Ovary (tissue), 9 donors: ENCODE measurements around the gene CPA5. TPM values are rescaled to one million over a fixed set of nuclear protein-coding genes. Genes with fewer than 3 reads are reported as not detected.

Source experiments
- DNase-seq, 5 donors: peaks; one replicate each; pipeline ENCODE4 v3.0.0-alpha.2; 2019 to 2020
- H3K27ac ChIP-seq, 2 donors: fragments of 200-600 bp; one replicate each; pipeline versions ENCODE4 v1.5.1 to v1.8.0; 2019 to 2022
- H3K27me3 ChIP-seq: fragments of 200-600 bp; one replicate; pipeline ENCODE4 v1.8.0; 2022
- H3K36me3 ChIP-seq: fragments of 200-600 bp; sonication (generic); one replicate; pipeline ENCODE4 v1.5.1; 2019
- H3K4me1 ChIP-seq: one replicate; pipeline ENCODE4 v1.8.1; 2013; ENCODE audit warnings: mild to moderate bottlenecking, moderate library complexity; ENCODE audit not compliant: insufficient read depth
- H3K4me3 ChIP-seq: fragments of 200-600 bp; sonication (generic); one replicate; pipeline ENCODE4 v1.5.1; 2017
- H3K9me3 ChIP-seq, 2 donors: fragments of 200-600 bp in 1 of 2; sonication (generic) in 1 of 2; one replicate each; pipeline versions ENCODE4 v1.5.1 to v1.8.1; 2013 to 2019; ENCODE audit warnings: mild to moderate bottlenecking in 1 of 2, moderate library complexity in 1 of 2
- EP300 ChIP-seq: sonication (generic); formaldehyde crosslinking; IDR thresholded peaks from one replicate; pipeline ENCODE4 v1.6.1; 2017; ENCODE audit warnings: antibody characterized with exemption
- POLR2A ChIP-seq: fragments of 450-650 bp; IDR thresholded peaks from one replicate; pipeline ENCODE4 v1.6.1; 2017; ENCODE audit warnings: antibody characterized with exemption, mild to moderate bottlenecking, moderate library complexity
- WGBS, 3 donors: extraction: QIAGEN DNeasy Blood & Tissue Kit in 1 of 3; methylation state at CpG; one replicate each; pipeline versions ENCODE4 v1.1.5 to v1.1.7; 2013 to 2017; 5-methylcytosine and 5-hydroxymethylcytosine counted together
- intact Hi-C, 4 donors: fragments of 100-400 bp; cut with DNase I; formaldehyde crosslinking; loops; one replicate each; pipeline versions ENCODE4 v1.11.0 to v1.15.1; 2022 to 2023
- polyA plus RNA-seq, 2 donors: library from polyadenylated mRNA; stranded (reverse); fragments of 200-250 nt in 1 of 2; fragments of 350-450 nt in 1 of 2; fragmentation: Illumina TruSeq in 1 of 2; extraction: RNeasy Lipid Tissue Mini Kit (QIAGEN cat#74804) in 1 of 2; gene quantifications; one replicate each; pipeline ENCODE4 v1.2.3, GENCODE V29; 2013 to 2014
- total RNA-seq, 7 donors: library from RNA; depleted of rRNA in 2 of 7; stranded (reverse); fragments of >200 nt in 2 of 7; fragmentation: NEBNext Ultra II Directional in 3 of 7; extraction: Animal tissue kit (Norgen Biotek cat#: 25700) in 3 of 7; gene quantifications; one replicate each; pipeline versions ENCODE4 v1.1.0 to v1.2.4, GENCODE V29; 2016 to 2023
- TF ChIP-seq, protein P1 (sequence below), 3 donors: fragments of 450-650 bp in 2 of 3; fragments of 200-600 bp in 1 of 3; IDR thresholded peaks; one replicate each; pipeline versions ENCODE4 v1.5.1 to v1.8.0; 2016 to 2022; ENCODE audit warnings: antibody characterized with exemption in 3 of 3, mild to moderate bottlenecking in 1 of 3
- donor health status: DM: no; HTN: no; CAD: no; lungs with moderate emphysema.
- donor health status: DM: no; HTN: no; CAD: no.
- donor health status: Bipolar disorder and iron deficiency.
- donor health status: DM: yes; HTN: yes; CAD: no.
- donor health status: DM: no; HTN: no; CAD: no.
- donor health status: DM: yes; HTN: yes; CAD: no.

CPA5 gene
- total and polyA plus RNA-seq, 9 donors = not detected

- WGBS, 3 donors = 55 to 62% (median 57%) methylated on average over 20 of the region's 20 CpGs
- TF ChIP-seq EP300 = no peak
- no peak for TF ChIP-seq POLR2A
- TF ChIP-seq, protein P1, sequence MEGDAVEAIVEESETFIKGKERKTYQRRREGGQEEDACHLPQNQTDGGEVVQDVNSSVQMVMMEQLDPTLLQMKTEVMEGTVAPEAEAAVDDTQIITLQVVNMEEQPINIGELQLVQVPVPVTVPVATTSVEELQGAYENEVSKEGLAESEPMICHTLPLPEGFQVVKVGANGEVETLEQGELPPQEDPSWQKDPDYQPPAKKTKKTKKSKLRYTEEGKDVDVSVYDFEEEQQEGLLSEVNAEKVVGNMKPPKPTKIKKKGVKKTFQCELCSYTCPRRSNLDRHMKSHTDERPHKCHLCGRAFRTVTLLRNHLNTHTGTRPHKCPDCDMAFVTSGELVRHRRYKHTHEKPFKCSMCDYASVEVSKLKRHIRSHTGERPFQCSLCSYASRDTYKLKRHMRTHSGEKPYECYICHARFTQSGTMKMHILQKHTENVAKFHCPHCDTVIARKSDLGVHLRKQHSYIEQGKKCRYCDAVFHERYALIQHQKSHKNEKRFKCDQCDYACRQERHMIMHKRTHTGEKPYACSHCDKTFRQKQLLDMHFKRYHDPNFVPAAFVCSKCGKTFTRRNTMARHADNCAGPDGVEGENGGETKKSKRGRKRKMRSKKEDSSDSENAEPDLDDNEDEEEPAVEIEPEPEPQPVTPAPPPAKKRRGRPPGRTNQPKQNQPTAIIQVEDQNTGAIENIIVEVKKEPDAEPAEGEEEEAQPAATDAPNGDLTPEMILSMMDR (IDR thresholded peaks at IDR 0.05) = no peak
- no peaks in the 10 kb centered on the region for H3K36me3 ChIP-seq
- no peaks in the 10 kb centered on the region for H3K9me3 ChIP-seq
- H3K4me1 ChIP-seq = peaks cover 21% of the 10 kb centered on the region
- peak overlapping the region; percentile 35 to 58 for H3K27ac ChIP-seq
- no peaks in the 10 kb centered on the region for H3K27me3 ChIP-seq
- intact Hi-C loops = loop anchor here in 1 of 4 donors (10.0 kb wide), 1 partner anchor 78 kb away; no protein-coding TSS in a partner anchor
- peak in 3 of 5 donors; percentile 27 to 56 (median 53) for DNase-seq
- no peak overlapping the region for H3K4me3 ChIP-seq
Measured at GRCh38 chr7:130352194-130353074, 7.8 kb downstream of the CPA5 start.

DNA sequence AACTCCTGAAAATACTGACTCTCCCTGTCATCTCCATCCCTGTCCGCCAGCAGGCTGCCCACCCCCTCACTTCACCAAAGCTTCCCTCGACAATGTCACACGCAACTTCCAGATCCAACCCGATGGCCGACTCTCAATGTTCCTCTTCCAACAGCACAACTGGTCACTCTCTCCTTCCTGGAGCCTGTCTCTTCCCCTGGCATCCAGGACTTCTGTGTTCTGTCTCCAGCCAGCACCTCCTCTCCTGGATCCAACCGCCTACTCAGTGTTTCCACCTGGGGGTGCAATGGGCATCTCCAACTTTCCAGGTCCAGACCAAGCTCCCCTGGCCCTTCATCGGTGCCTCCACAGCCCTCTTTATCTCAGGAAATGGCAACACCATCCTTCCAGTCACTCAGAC, 8.6 kb downstream of the CPA5 start:
- peak overlapping the region in 1 of 2 donors; percentile 58 for H3K27ac ChIP-seq
- intact Hi-C loops = loop anchor here in 1 of 4 donors (10.0 kb wide), 1 partner anchor 78 kb away; no protein-coding TSS in a partner anchor
- H3K4me1 ChIP-seq = peaks cover 21% of the 10 kb centered on the region
- DNase-seq = no peak
- no peaks in the 10 kb centered on the region for H3K27me3 ChIP-seq
- H3K4me3 ChIP-seq = no peak overlapping the region
- no peak for TF ChIP-seq EP300
- no peak for TF ChIP-seq POLR2A
- TF ChIP-seq, protein P1 (IDR thresholded peaks at IDR 0.05) = no peak
- H3K36me3 ChIP-seq = no peaks in the 10 kb centered on the region
- 92 to 94% (median 92%) methylated on average over 7 of the region's 7 CpGs for WGBS, 3 donors
- H3K9me3 ChIP-seq = no peaks in the 10 kb centered on the region

- intact Hi-C loops = loop anchor here in 2 of 4 donors (5.0 to 10.0 kb wide), 2 partner anchors 41 to 81 kb away; no protein-coding TSS in a partner anchor
- WGBS, 3 donors = 33 to 45% (median 37%) methylated on average over 9 of the region's 9 CpGs
- Histone ChIP-seq H3K9me3 (no peaks in the 10 kb centered on the region), H3K4me3 (no peak overlapping the region), H3K4me1 (peaks cover 21% of the 10 kb centered on the region), H3K27ac (peak overlapping the region; percentile 25 to 32), H3K27me3 (no peaks in the 10 kb centered on the region), H3K36me3 (no peaks in the 10 kb centered on the region)
- DNase-seq = peak; percentile 41 to 64 (median 51)
- no peak for TF ChIP-seq POLR2A
- TF ChIP-seq EP300 = no peak
- TF ChIP-seq, protein P1 (IDR thresholded peaks at IDR 0.05) = no peak
Measured at GRCh38 chr7:130356121-130356875, 11.7 kb downstream of the CPA5 start.

DNA sequence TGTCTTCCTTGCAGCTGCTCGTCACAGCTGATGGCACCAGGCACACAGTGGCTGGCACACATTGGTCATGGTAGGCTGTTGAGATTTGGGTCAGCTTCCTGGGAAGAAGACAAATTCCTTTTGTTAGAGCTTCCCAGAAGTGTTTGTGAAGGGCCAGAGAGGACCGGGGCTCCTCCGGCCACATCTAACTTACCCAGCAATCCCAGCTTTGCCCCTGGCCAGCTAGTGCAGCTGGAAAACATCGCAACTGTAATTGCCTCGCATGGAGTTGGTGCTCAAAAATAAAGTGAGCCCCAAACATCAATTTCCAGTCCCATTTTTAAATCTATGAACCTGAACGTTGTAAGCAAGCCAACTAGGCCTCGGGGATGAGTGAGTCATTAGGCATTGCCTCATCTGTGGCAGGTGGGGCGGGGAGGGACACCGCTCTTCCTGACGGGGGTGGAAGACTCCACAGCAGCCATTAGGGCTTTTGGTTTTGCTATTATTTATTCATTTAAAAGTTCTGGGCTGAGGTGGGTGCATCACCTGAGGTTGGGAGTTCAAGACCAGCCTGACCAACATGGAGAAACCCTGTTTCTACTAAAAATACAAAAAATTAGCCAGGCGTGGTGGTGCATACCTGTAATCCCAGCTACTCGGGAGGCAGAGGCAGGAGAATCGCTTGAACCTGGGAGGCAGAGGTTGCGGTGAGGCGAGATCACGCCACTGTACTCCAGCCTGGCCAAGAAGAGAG, 12.4 kb downstream of the CPA5 start:
- no peaks in the 10 kb centered on the region for H3K27me3 ChIP-seq
- H3K27ac ChIP-seq = peak overlapping the region; percentile 25 to 32
- peak in 4 of 5 donors; percentile 46 to 81 (median 62) for DNase-seq
- no peak overlapping the region for H3K4me3 ChIP-seq
- no peaks in the 10 kb centered on the region for H3K36me3 ChIP-seq
- intact Hi-C loops = loop anchor here in 2 of 4 donors (5.0 to 10.0 kb wide), 2 partner anchors 40 to 82 kb away; no protein-coding TSS in a partner anchor
- no peaks in the 10 kb centered on the region for H3K9me3 ChIP-seq
- 58 to 82% (median 72%) methylated on average over 16 of the region's 16 CpGs for WGBS, 3 donors
- peaks cover 16% of the 10 kb centered on the region for H3K4me1 ChIP-seq
- TF ChIP-seq EP300 (no peak), POLR2A (no peak)
- TF ChIP-seq, protein P1 (IDR thresholded peaks at IDR 0.05) = no peak
